Hepatocyte (in vitro differentiated cells): ENCODE measurements around the gene CYLD. TPM values are rescaled to one million over a fixed set of nuclear protein-coding genes. Genes with fewer than 3 reads are reported as not detected.

ENCODE experiments used
- DNase-seq: peaks from one replicate; pipeline ENCODE4 v3.0.0-alpha.2; 2016; ENCODE audit warnings: low spot score
- H2AFZ ChIP-seq: fragments of 200-600 bp; sonication (generic); 2 replicates; pipeline ENCODE4 v1.6.0; 2016; ENCODE audit warnings: antibody characterized with exemption, mild to moderate bottlenecking
- H3K27ac ChIP-seq: fragments of 200-600 bp; sonication (generic); 2 replicates; pipeline ENCODE4 v1.5.1; 2016; ENCODE audit warnings: mild to moderate bottlenecking
- H3K27me3 ChIP-seq: fragments of 200-600 bp; sonication (generic); 2 replicates; pipeline ENCODE4 v1.6.1; 2016
- H3K36me3 ChIP-seq: fragments of 200-600 bp; sonication (generic); replicated peaks from 2 replicates; pipeline ENCODE4 v1.5.1; 2016; ENCODE audit warnings: low read depth; ENCODE audit not compliant: insufficient read depth
- H3K4me1 ChIP-seq: fragments of 200-600 bp; sonication (generic); 2 replicates; pipeline ENCODE4 v1.5.1; 2016; ENCODE audit warnings: mild to moderate bottlenecking, moderate library complexity; ENCODE audit not compliant: insufficient read depth
- H3K4me2 ChIP-seq: fragments of 200-600 bp; sonication (generic); 2 replicates; pipeline ENCODE4 v1.6.0; 2016
- H3K4me3 ChIP-seq: fragments of 200-600 bp; sonication (generic); 2 replicates; pipeline ENCODE4 v1.5.1; 2016; ENCODE audit warnings: mild to moderate bottlenecking
- H3K79me2 ChIP-seq: fragments of 200-600 bp; sonication (generic); 2 replicates; pipeline ENCODE4 v1.6.0; 2017; ENCODE audit warnings: mild to moderate bottlenecking
- H3K9me2 ChIP-seq: fragments of 200-600 bp; sonication (generic); replicated peaks from 2 replicates; pipeline ENCODE4 v1.6.0; 2017; ENCODE audit warnings: mild to moderate bottlenecking; ENCODE audit not compliant: insufficient read depth
- H3K9me3 ChIP-seq: fragments of 200-600 bp; sonication (generic); 2 replicates; pipeline ENCODE4 v1.5.1; 2016; ENCODE audit warnings: low read depth, mild to moderate bottlenecking
- H4K20me1 ChIP-seq: fragments of 200-600 bp; sonication (generic); 2 replicates; pipeline ENCODE4 v1.6.0; 2016; ENCODE audit warnings: mild to moderate bottlenecking; ENCODE audit not compliant: insufficient read depth, poor library complexity, severe bottlenecking
- EZH2 ChIP-seq: fragments of 200-600 bp; sonication (generic); IDR thresholded peaks from 2 replicates; pipeline ENCODE4 v1.6.1; 2016; ENCODE audit warnings: antibody characterized with exemption, mild to moderate bottlenecking, borderline replicate concordance
- EZH2phosphoT487 ChIP-seq: fragments of 200-600 bp; sonication (generic); IDR thresholded peaks from one replicate; pipeline ENCODE4 v1.6.1; 2018; ENCODE audit warnings: antibody characterized with exemption, mild to moderate bottlenecking, low read depth, moderate library complexity; ENCODE audit not compliant: unreplicated experiment, severe bottlenecking
- WGBS: methylation state at CpG from one replicate; pipeline ENCODE4 v1.1.6; 2016; ENCODE audit warnings: low lambda C conversion rate; ENCODE audit errors: missing lambda C conversion rate; 5-methylcytosine and 5-hydroxymethylcytosine counted together
- polyA plus RNA-seq: library from polyadenylated mRNA; unstranded; fragments of >200 nt; fragmentation: Nextera tagmentation; extraction: Ambion mirVana; gene quantifications from 2 replicates; pipeline ENCODE4 v1.2.1, GENCODE V29; 2016
- total RNA-seq: library from RNA; depleted of rRNA; stranded (reverse); fragments of >200 nt; gene quantifications from 2 replicates; pipeline ENCODE4 v1.2.3, GENCODE V29; 2014
- TF ChIP-seq, protein P1 (sequence below): fragments of 200-600 bp; sonication (generic); IDR thresholded peaks from 2 replicates; pipeline ENCODE4 v1.5.1; 2016; ENCODE audit warnings: antibody characterized with exemption, mild to moderate bottlenecking; ENCODE audit not compliant: poor library complexity

The CYLD gene
- total and polyA plus RNA-seq, 2 experiments from 2014 or later: 9.9 to 17.8 TPM

GRCh38 chr16:50696575-50697420, 45.1 kb upstream of the CYLD start:
- no peak overlapping the region for H3K4me3 ChIP-seq
- H4K20me1 ChIP-seq: no peaks in the 10 kb centered on the region
- TF ChIP-seq, protein P1, sequence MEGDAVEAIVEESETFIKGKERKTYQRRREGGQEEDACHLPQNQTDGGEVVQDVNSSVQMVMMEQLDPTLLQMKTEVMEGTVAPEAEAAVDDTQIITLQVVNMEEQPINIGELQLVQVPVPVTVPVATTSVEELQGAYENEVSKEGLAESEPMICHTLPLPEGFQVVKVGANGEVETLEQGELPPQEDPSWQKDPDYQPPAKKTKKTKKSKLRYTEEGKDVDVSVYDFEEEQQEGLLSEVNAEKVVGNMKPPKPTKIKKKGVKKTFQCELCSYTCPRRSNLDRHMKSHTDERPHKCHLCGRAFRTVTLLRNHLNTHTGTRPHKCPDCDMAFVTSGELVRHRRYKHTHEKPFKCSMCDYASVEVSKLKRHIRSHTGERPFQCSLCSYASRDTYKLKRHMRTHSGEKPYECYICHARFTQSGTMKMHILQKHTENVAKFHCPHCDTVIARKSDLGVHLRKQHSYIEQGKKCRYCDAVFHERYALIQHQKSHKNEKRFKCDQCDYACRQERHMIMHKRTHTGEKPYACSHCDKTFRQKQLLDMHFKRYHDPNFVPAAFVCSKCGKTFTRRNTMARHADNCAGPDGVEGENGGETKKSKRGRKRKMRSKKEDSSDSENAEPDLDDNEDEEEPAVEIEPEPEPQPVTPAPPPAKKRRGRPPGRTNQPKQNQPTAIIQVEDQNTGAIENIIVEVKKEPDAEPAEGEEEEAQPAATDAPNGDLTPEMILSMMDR: no peak
- no peak overlapping the region for H3K27ac ChIP-seq
- H3K9me3 ChIP-seq: no peaks in the 10 kb centered on the region
- no peak overlapping the region for H2AFZ ChIP-seq
- no peaks in the 10 kb centered on the region for H3K79me2 ChIP-seq
- WGBS: 81% methylated on average over 15 of the region's 15 CpGs
- H3K27me3 ChIP-seq: peaks cover 6% of the 10 kb centered on the region
- H3K9me2 ChIP-seq: no peaks in the 10 kb centered on the region
- no peaks in the 10 kb centered on the region for H3K4me1 ChIP-seq
- no peak overlapping the region for H3K4me2 ChIP-seq
- peak; percentile 67 for DNase-seq
- H3K36me3 ChIP-seq: no peaks in the 10 kb centered on the region

- H3K9me3 ChIP-seq: no peaks in the 10 kb centered on the region
- H4K20me1 ChIP-seq: no peaks in the 10 kb centered on the region
- H3K27me3 ChIP-seq: peaks cover 6% of the 10 kb centered on the region
- no peak overlapping the region for H2AFZ ChIP-seq
- TF ChIP-seq, protein P1: no peak
- TF ChIP-seq EZH2phosphoT487 (no peak), EZH2 (no peak)
- WGBS: 96% methylated on average over 5 of the region's 5 CpGs
- no peak overlapping the region for H3K4me3 ChIP-seq
- H3K36me3 ChIP-seq: no peaks in the 10 kb centered on the region
- no peak overlapping the region for H3K4me2 ChIP-seq
- no peak overlapping the region for H3K27ac ChIP-seq
- no peaks in the 10 kb centered on the region for H3K79me2 ChIP-seq
- no peaks in the 10 kb centered on the region for H3K9me2 ChIP-seq
- no peak for DNase-seq
- no peaks in the 10 kb centered on the region for H3K4me1 ChIP-seq
Observed at GRCh38 chr16:50697421-50697715, 44.5 kb upstream of the CYLD start.

GRCh38 chr16:50697881-50698767, 43.8 kb upstream of the CYLD start:
- no peaks in the 10 kb centered on the region for H4K20me1 ChIP-seq
- no peaks in the 10 kb centered on the region for H3K36me3 ChIP-seq
- no peak for DNase-seq
- peaks cover 6% of the 10 kb centered on the region for H3K27me3 ChIP-seq
- H2AFZ ChIP-seq: no peak overlapping the region
- no peaks in the 10 kb centered on the region for H3K9me3 ChIP-seq
- H3K9me2 ChIP-seq: no peaks in the 10 kb centered on the region
- H3K27ac ChIP-seq: no peak overlapping the region
- no peaks in the 10 kb centered on the region for H3K79me2 ChIP-seq
- H3K4me2 ChIP-seq: no peak overlapping the region
- no peak overlapping the region for H3K4me3 ChIP-seq
- 82% methylated on average over 19 of the region's 19 CpGs for WGBS
- H3K4me1 ChIP-seq: no peaks in the 10 kb centered on the region
- TF ChIP-seq EZH2 (no peak), EZH2phosphoT487 (no peak)
- TF ChIP-seq, protein P1: no peak
